Panc1 (cell line): ENCODE measurements around the gene KRTAP10-11. TPM values are rescaled to one million over a fixed set of nuclear protein-coding genes. Genes with fewer than 3 reads are reported as not detected.
"Not testable (repeated sequence)": the region's sequence is repeated elsewhere in the genome, so short reads cannot be mapped to it uniquely, and the experiment has no call there.

ENCODE experiments used
- ATAC-seq: fragments of 200-7000 bp; cut with Tn5 transposase; 2 replicates; pipeline ENCODE4 v1.9.1; 2020; ENCODE audit warnings: mild to moderate bottlenecking, moderate library complexity
- BruUV-seq: library from RNA; stranded (reverse); fragments of 400-500 nt; replicated peaks from 2 replicates; lab custom pipeline; 2021; lab: Mats Ljungman, UMichigan
- CTCF ChIA-PET: fragments of 300-600 bp; sonication (Branson Sonifier 250); formaldehyde crosslinking; loops from one replicate; lab custom pipeline; 2022; ENCODE audit warnings: antibody characterized with exemption; lab: Charles Lee
- POLR2A ChIA-PET: fragments of 300-600 bp; sonication (Branson Sonifier 250); formaldehyde crosslinking; loops from one replicate; lab custom pipeline; 2022; ENCODE audit warnings: antibody characterized with exemption; lab: Charles Lee
- DNase-seq: peaks from one replicate; pipeline ENCODE4 v3.0.0-alpha.2; 2010; ENCODE audit warnings: low read depth, low spot score
- H3K27ac ChIP-seq: 2 replicates; pipeline ENCODE4 v1.5.1; 2011; ENCODE audit warnings: mild to moderate bottlenecking, low read length, inconsistent platforms
- H3K27me3 ChIP-seq: fragments of 200-500 bp; sonication (Bioruptor generic); 2 replicates; pipeline ENCODE4 v1.6.0; 2014; ENCODE audit warnings: low read length, inconsistent platforms; ENCODE audit not compliant: control insufficient read depth, insufficient read depth
- H3K36me3 ChIP-seq: fragments of 200-500 bp; sonication (Bioruptor generic); 2 replicates; pipeline ENCODE4 v1.5.1; 2014; ENCODE audit warnings: inconsistent platforms, mild to moderate bottlenecking, low read length, moderate library complexity; ENCODE audit not compliant: control insufficient read depth, insufficient read depth
- H3K4me1 ChIP-seq: 2 replicates; pipeline ENCODE4 v1.5.1; 2011; ENCODE audit warnings: inconsistent platforms, mild to moderate bottlenecking, low read length, moderate library complexity; ENCODE audit not compliant: control insufficient read depth, insufficient read depth
- H3K4me3 ChIP-seq, 2 experiments: 2 replicates each; pipeline ENCODE4 v1.5.1; 2011 to 2012; ENCODE audit warnings: low read depth in 2 of 2, low read length in 2 of 2, mild to moderate bottlenecking in 2 of 2, inconsistent platforms in 1 of 2, moderate library complexity in 1 of 2
- H3K9me3 ChIP-seq: fragments of 200-500 bp; sonication (Bioruptor generic); 2 replicates; pipeline ENCODE4 v1.5.1; 2014; ENCODE audit warnings: low read depth, mild to moderate bottlenecking, inconsistent platforms, low read length, moderate library complexity; ENCODE audit not compliant: control insufficient read depth, insufficient read depth
- POLR2AphosphoS5 ChIP-seq: IDR thresholded peaks from 2 replicates; pipeline ENCODE4 v1.6.1; 2012; ENCODE audit warnings: mild to moderate bottlenecking, low read depth, low read length, moderate library complexity
- SIN3A ChIP-seq: IDR thresholded peaks from 2 replicates; pipeline ENCODE4 v1.6.1; 2012; ENCODE audit warnings: low read depth, mild to moderate bottlenecking, low read length, moderate library complexity, borderline replicate concordance; ENCODE audit not compliant: insufficient read depth
- in situ Hi-C: cut with HindIII; loops from 2 replicates; pipeline ENCODE4 v1.10.0; 2016; ENCODE audit warnings: low sequenced_read_pairs, low pct_unique_long_range_greater_than_20kb
- intact Hi-C: fragments of 100-400 bp; cut with micrococcal nuclease; formaldehyde crosslinking; loops from one replicate; pipeline ENCODE4 v1.10.0; 2022; ENCODE audit not compliant: unreplicated experiment
- total RNA-seq: library from RNA; stranded (reverse); gene quantifications from one replicate; pipeline ENCODE4 v1.2.1, GENCODE V29; 2021; ENCODE audit not compliant: unreplicated experiment
- TF ChIP-seq, protein P1 (sequence below): fragments of 450-650 bp; IDR thresholded peaks from 2 replicates; pipeline ENCODE4 v1.5.1; 2017; ENCODE audit warnings: mild to moderate bottlenecking
- TF ChIP-seq, protein P2 (sequence below), 2 experiments: IDR thresholded peaks; 2 replicates each; pipeline ENCODE4 v1.6.1; 2011 to 2012; ENCODE audit warnings: low read depth in 2 of 2, control low read depth in 1 of 2, low read length in 1 of 2, mild to moderate bottlenecking in 1 of 2, moderate library complexity in 1 of 2; ENCODE audit not compliant: insufficient read depth in 1 of 2

Gene KRTAP10-11
- total RNA-seq, 1 experiment from 2014 or later = not detected

DNA sequence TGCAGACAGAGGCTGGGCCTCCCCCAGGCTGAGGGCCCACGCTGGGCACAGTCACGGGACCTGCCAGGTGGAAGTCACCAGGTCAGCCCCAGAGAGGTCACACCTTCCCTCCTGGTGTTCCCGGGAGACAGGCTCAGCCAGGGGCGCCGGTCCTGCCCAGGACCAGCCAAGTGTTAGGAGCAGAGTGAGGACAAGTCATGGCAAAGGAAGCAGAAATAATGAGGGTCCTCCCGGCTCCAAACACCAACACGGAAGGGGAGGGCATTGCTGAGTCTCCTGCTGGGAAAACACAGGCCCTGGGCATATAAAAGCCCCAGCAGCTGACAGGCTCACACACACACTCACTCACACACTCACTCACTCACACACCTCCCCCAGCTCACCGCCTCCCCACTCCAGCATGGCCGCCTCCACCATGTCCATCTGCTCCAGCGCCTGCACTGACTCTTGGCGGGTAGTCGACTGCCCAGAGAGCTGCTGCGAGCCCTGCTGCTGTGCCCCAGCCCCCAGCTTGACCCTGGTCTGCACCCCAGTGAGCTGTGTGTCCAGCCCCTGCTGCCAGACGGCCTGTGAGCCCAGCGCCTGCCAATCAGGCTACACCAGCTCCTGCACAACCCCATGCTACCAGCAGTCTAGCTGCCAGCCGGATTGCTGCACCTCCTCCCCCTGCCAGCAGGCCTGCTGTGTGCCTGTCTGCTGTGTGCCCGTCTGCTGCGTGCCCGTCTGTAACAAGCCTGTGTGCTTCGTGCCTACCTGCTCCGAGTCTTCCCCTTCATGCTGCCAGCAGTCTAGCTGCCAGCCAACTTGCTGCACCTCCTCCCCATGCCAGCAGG is 9.0 kb upstream of the KRTAP10-11 start, which contains the start of gene KRTAP10-10:
Gene KRTAP10-10, plus strand, starts transcription at position 339 of the 833 bp plus-strand sequence. Its CDS starts 62 bp downstream, at position 401.
- intact Hi-C loops = no loop called here
- TF ChIP-seq POLR2AphosphoS5 = no peak
- TF ChIP-seq, protein P1, sequence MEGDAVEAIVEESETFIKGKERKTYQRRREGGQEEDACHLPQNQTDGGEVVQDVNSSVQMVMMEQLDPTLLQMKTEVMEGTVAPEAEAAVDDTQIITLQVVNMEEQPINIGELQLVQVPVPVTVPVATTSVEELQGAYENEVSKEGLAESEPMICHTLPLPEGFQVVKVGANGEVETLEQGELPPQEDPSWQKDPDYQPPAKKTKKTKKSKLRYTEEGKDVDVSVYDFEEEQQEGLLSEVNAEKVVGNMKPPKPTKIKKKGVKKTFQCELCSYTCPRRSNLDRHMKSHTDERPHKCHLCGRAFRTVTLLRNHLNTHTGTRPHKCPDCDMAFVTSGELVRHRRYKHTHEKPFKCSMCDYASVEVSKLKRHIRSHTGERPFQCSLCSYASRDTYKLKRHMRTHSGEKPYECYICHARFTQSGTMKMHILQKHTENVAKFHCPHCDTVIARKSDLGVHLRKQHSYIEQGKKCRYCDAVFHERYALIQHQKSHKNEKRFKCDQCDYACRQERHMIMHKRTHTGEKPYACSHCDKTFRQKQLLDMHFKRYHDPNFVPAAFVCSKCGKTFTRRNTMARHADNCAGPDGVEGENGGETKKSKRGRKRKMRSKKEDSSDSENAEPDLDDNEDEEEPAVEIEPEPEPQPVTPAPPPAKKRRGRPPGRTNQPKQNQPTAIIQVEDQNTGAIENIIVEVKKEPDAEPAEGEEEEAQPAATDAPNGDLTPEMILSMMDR = no peak
- TF ChIP-seq, protein P2, sequence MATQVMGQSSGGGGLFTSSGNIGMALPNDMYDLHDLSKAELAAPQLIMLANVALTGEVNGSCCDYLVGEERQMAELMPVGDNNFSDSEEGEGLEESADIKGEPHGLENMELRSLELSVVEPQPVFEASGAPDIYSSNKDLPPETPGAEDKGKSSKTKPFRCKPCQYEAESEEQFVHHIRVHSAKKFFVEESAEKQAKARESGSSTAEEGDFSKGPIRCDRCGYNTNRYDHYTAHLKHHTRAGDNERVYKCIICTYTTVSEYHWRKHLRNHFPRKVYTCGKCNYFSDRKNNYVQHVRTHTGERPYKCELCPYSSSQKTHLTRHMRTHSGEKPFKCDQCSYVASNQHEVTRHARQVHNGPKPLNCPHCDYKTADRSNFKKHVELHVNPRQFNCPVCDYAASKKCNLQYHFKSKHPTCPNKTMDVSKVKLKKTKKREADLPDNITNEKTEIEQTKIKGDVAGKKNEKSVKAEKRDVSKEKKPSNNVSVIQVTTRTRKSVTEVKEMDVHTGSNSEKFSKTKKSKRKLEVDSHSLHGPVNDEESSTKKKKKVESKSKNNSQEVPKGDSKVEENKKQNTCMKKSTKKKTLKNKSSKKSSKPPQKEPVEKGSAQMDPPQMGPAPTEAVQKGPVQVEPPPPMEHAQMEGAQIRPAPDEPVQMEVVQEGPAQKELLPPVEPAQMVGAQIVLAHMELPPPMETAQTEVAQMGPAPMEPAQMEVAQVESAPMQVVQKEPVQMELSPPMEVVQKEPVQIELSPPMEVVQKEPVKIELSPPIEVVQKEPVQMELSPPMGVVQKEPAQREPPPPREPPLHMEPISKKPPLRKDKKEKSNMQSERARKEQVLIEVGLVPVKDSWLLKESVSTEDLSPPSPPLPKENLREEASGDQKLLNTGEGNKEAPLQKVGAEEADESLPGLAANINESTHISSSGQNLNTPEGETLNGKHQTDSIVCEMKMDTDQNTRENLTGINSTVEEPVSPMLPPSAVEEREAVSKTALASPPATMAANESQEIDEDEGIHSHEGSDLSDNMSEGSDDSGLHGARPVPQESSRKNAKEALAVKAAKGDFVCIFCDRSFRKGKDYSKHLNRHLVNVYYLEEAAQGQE (IDR thresholded peaks at IDR 0.05; ENCODE audit: insufficient read depth in 1 of 2, low read depth in 2 of 2, low read length in 1 of 2) = no peak
- TF ChIP-seq SIN3A = no peak
- ATAC-seq (peak; percentile 60), DNase-seq (no peak)
- no peaks in the 10 kb centered on the region for H3K36me3 ChIP-seq
- H3K4me1 ChIP-seq = no peaks in the 10 kb centered on the region
- BruUV-seq = no TSS peak
- in situ Hi-C loops = no loop called here
- no peaks in the 10 kb centered on the region for H3K27me3 ChIP-seq
- ChIA-PET CTCF (no interaction called here), POLR2A (no interaction called here)
- no peak within 1 kb of the TSS for H3K4me3 ChIP-seq
- H3K27ac ChIP-seq = no peak within 1 kb of the TSS
- H3K9me3 ChIP-seq = no peaks in the 10 kb centered on the region

DNA sequence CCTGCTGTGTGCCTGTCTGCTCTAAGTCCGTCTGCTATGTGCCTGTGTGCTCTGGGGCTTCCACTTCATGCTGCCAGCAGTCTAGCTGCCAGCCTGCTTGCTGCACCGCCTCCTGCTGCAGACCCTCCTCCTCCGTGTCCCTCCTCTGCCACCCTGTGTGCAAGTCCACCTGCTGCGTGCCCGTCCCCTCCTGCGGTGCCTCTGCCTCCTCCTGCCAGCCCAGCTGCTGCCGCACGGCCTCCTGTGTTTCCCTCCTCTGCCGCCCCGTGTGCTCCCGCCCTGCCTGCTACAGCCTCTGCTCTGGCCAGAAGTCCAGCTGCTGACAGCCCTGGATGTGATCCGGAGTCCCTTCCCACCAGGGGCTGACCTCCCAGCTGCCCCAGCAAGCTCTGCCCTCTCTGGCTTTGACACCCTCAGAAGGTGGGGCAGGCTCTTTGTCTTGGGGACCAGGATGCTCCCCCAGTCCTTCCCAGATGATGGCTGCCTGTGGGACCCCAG is 8.3 kb upstream of the KRTAP10-11 start:
- BruUV-seq, in situ Hi-C loops, POLR2A ChIA-PET, H3K9me3 ChIP-seq, H3K36me3 ChIP-seq, H3K27me3 ChIP-seq, CTCF ChIA-PET, intact Hi-C loops, H3K4me1 ChIP-seq, H3K4me3 ChIP-seq, H3K27ac ChIP-seq, DNase-seq: not testable (repeated sequence)
- peak; percentile 65 for ATAC-seq

DNA sequence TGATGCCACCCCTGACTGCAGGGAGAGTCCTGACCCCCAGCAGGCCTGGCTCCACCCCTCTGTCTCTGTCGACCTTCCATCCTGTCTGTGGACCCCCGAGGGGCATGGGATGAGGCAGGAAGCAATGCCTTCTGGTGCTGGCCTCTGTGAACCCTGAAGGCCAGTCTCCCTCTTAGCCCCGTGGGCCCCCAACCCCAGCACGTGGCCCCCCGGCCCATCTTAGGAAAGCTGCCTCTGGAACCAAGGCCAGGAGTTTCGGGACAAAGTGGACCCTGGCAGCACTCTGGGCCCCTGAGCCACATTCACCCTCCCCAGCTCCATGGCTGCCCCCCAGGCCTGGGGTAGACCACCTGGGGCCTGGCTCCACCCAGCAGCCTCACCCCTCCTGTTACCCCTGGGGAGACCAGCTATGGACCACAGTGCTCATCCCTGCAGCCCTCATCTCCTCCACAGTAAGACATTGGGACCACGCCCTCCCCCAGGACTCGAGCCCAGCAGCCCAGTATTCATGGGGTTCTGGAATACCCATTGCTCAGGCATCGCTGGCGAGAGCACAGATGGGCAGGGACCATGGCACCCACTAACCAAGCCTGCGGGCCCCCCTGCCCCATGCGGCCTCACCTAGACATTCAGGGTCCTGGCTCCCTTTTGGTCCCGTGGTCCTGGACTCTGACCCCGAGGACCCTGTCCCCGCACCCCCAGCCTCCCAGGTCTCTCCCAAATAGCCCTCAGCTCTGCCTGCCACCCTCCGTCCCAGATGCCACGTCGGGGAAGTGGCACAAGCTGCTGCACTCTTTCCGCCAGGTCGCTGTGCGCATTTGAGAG is 7.5 kb upstream of the KRTAP10-11 start:
- POLR2A ChIA-PET, H3K36me3 ChIP-seq, H3K27ac ChIP-seq, H3K4me1 ChIP-seq, intact Hi-C loops, H3K27me3 ChIP-seq, H3K4me3 ChIP-seq, in situ Hi-C loops, H3K9me3 ChIP-seq, BruUV-seq, DNase-seq, ATAC-seq: not testable (repeated sequence)
- CTCF ChIA-PET = interaction anchor here (0.6 kb wide), 1 partner anchor 278 kb away, joined by 4 read pairs; no protein-coding TSS in a partner anchor
